HG03457 (cell line): Measurements from ENCODE around the gene NCOA1.
"Not testable (repeated sequence)": the region's sequence is repeated elsewhere in the genome, so short reads cannot be mapped to it uniquely, and the experiment has no call there.

Experiments
- ATAC-seq: cut with Tn5 transposase; IDR thresholded peaks from one replicate; pipeline ENCODE4 v1.9.1; 2021; ENCODE audit warnings: moderate number of reproducible peaks; ENCODE audit not compliant: unreplicated experiment

Gene NCOA1

GRCh38 chr2:24473626-24474025, 17.4 kb upstream of the NCOA1 start:
- ATAC-seq: no peak

- no peak for ATAC-seq
These were observed 17.0 kb upstream of the NCOA1 start for GRCh38 chr2:24474053-24474452.

DNA sequence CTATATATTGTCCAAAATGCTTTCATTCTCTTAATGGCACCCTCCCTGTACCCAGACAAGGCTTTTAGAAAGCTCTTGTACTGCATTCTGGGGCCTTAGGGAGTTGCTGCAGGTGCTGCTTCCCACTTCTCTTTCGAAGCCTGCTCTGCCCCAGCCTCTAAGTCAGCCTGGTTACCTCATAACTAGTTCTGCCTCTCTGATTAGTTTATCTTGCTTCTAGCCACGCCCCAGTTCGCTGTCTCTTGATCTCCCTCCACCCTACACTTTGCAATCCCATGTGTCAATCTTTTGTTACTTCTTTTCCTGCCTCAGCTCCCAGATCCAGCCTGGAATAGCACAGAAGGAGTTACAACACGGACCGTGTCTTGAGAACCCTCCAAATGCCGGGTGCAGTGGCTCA, 13.8 kb upstream of the NCOA1 start:
- ATAC-seq: no peak

- no peak for ATAC-seq
These were observed 12.8 kb upstream of the NCOA1 start for GRCh38 chr2:24478243-24478642.

DNA sequence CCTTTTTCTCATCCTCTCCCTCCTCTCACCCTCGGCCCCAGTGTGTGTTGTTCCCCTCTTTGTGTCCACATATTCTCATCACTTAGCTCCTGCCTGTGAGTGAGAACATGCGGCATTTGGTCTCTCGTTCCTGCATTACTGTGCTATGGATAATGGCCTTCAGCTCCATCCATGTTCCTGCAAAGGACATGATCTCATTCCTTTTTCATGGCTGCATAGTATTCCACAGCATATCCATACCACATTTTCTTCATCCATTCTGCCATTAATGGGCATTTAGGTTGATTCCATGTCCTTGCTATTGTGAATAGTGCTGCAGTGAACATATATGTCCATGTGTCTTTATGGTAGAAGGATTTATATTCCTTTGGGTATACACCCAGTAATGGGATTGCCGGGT, 10.8 kb upstream of the NCOA1 start:
- ATAC-seq: no peak

DNA sequence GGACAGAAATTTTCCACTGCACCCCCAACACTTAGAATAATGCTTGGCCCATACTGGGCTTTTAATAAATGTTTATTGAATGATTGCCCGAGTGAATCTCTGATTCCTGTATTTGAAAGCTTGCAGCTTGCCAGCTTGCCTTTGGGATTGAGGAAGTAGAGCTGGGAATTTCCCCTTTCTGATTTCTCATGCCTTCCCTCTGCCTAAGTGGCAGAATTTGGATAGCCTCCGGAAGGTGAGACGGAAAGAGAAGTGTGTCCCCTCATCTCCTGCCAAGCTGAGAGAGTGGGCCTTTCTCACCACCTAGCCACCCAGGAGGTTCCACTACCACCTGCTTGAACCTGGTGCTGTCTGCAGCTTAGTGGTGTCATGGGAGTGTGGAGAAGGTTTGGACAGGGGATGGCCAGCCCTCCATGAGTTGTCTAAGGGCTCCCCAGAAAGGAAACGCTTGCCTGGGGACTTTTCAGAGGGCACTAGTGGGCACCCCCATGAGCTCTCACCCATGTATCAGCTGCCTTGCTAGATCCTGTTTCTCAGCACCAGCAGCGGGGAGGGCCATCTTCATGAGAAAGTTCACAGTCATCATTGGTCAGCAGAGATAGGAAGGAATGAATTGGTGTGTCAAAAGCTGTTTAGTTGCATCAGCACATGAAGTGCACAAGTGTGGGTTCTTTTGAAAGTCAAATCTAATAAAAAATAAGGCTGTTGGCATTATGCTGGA, 8.6 kb upstream of the NCOA1 start:
- no peak for ATAC-seq

DNA sequence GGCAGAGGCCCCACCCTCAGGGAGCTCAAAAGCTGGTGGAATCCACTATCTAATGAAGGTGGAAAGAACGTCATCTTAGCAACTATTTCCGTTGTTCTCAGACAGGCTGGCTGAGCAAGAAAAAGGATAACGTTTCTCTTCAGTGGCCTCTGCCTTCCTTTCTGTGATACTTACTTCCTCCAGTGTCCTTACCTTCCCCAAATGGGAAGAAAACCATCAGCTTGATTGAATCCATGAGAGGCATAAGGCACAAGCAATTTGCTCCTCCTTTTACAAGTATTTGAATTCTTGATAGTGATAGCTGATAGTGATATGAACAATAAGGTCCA, 8.1 kb upstream of the NCOA1 start:
- no peak for ATAC-seq

GRCh38 chr2:24484677-24485076, 6.4 kb upstream of the NCOA1 start:
- not testable (repeated sequence) for ATAC-seq

- no peak for ATAC-seq
These were observed 5.9 kb upstream of the NCOA1 start for GRCh38 chr2:24485197-24485596.

DNA sequence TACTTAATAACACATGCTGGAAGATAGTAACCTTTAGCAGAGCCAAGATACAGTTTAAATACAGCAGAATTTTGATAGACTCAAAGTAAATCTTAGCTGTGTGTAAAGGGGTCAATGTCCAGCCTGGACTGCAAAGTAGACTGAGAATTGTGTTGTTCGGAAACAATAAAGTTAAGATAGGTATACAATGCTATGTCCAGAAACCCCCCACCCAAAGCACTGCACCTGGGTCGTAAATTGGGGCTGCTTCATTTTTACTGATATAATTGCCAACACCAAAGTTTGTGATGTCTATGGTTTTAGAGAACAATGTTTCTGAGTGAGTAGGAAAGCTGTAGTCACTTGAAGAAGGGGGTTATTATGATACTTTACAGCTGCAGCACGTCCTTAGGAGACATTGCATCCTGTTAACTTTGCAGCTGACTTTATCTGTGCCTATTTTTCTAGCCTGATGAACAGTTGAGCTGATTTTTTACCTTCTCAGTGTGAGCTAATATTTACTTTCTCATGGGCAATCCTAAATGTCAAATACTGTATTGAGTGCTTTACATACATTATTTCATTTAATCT, 4.3 kb upstream of the NCOA1 start:
- no peak for ATAC-seq

DNA sequence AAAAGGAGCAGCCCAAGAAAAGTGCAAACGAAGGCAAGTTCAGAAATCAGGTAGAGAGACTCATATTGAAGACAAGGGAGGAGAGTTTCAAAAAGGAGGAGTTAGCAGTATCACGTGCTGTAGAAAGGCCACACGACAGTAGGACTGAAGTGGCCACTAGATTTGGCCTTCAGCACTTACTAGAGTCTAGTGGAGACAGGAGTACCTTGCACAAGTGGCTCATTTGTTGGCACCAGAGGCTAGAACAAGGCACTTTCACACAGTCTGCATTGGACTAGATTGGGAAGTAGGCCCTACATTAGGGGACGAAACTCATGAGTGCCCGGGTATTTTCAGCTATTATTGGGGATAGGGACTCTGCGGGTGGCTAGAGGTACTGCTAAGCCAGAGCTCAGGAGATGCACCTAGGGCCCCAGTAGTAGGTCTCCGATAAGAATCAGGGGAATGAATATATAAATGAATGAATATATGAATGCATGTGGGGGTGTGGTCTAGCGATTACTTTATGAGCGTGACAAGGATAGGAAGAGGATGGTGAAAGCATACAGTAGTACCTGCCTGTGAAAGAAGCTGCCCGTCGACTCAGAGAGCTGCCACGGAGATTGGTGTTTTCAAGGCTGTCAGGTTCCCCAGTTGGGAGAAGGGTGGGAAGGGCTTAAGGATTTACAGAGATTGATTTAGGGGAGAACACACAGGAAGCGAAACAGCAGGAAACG, 1.4 kb upstream of the NCOA1 start:
- ATAC-seq: no peak

DNA sequence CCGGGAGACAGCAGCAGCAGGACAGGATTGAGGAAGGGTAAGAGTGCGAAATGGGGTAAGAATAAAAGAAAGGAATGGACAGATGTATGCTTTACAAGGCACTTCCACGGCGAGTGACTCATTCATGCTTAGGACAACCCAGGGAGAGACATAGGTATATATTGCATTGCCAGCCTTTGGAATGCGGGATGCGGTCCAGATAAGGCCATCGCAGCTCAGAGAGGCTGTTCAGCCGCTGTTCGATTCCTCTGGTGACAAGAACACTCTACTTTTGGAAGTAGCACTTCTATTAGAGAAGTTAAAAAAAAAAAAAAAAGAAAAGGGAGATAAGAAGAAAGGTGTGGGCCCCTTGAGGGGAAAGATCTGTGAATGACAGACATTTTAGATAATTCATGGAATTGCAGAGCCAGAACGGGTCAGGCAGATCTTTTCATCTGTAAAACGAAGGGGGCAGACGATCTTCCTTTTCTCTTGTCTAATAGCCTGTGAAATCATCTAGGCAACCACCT, 819 bp upstream of the NCOA1 start:
- no peak for ATAC-seq

DNA sequence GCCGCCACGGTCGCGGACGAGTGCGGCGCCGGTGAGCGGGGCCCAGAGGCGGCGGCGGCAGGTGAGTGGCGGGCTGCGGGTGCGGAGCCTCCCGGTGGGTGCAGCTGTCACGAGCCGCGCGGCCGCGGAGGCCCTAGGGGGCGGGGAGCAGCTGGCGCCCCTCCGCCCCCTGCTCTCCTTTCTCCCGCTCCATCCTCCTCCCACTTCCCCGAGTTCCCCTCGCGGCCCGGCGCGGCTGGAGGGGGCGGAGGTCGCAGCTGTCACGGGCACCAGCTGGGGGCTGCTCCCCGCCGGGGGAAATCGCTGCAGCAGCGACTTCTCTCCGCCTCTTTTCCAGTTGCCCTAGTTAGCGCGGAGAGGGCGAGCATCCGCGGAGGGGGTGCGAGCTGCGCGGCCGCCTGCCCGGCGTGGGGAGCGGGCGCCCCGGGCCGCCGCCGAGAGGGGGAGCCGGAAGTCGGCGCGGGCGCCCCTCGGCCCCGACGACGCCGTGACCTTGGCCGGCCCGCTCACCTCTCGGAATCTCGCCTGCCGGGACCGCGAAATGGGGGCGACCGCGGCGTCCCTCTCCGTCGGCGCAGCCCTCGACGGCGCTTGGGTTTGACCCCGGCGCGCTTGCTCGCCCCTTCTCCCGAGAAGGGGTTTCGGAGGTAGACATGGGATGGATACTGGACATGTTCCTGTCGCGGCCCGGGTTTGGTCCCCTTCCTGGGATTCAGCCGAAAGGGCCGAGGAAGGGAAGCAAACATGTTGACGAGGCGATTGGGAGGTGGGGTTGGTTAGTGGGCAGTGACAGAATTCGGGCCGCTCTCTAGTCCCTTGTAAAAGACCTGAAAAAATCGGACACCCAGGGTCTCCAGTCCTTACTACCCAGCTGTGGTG, 727 bp downstream of the NCOA1 start:
- ATAC-seq: no peak

DNA sequence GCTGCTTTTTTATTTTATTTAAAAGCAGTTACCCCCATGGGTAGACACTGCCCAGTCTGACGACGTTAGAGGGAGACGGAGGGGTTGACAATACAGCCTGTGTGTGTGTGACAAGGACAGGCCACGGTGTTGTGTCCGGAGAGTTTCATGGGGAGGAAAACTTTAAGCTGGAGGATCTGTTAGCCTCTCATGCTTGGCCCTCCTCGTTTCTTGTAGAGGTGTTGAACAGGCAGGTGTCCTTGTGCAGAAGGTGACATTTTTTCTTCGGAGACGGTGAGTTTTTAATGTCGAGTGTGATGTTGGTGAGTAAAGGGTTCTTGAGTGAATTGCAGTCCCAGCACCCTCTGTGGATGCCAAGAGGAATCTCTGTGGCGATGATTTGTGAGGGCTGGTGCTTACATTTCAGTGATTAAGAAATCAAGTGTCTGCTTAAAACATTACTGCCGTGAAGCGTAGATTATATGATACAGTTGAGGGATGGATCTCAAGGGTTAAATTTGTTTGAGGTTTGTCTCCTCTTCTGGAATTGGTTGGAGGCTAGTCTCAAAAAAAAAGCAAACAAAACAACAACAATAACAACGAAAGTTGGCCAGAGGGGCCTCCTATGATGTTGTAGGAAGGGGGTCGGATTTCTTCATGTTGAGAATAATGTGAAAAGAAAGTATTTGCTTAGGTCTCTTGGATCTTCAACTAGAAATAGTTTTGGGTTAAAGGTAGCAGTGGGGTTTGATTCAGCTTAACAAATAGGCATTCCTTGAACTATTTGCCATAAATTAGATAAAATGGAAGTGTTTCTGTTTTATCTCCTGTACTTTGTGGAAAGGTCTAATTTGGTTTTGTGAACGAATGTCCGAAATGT, 1.6 kb downstream of the NCOA1 start:
- ATAC-seq: no peak

GRCh38 chr2:24493713-24494112, 2.7 kb downstream of the NCOA1 start:
- ATAC-seq: no peak

GRCh38 chr2:24494410-24494809, 3.4 kb downstream of the NCOA1 start:
- no peak for ATAC-seq

DNA sequence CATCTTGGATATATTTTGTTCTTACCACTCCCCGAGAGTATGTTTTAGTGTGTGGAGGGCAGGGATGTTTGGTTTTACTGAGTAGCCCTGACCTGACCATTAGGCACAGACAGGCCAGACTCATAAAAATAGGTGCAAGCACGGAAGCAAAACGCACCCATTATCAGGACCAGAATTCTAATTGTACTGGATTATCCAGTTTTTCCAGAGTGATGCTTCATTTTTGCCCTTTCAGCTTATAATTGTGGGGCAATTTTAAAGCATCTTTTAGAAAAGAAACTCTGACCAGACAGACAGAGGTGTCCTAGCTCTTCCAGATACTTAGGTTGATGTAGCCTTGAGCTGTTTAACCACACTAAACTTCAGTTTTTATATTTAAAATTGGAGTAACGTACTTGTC, 4.4 kb downstream of the NCOA1 start:
- no peak for ATAC-seq

DNA sequence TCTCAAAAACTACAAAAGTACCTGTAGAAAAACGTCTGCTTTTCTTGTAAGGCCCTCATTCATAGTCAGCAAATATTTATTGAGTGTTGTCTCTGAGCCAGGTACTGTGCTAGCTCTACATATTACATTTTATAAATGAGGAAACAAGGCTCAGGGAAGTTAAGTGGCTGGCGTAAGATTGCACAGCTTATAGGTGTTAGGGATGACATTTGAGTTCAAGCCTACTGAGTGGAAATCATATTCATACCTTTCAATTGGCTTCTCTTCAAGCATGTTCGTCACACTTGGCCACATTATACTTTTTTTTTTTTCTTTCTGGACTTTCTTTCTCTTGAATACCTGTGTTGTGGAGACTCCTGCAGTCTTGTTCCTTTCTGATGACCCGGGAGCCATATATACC, 5.9 kb downstream of the NCOA1 start:
- ATAC-seq: no peak

- no peak for ATAC-seq
These were observed 6.6 kb downstream of the NCOA1 start for GRCh38 chr2:24497685-24498084.

DNA sequence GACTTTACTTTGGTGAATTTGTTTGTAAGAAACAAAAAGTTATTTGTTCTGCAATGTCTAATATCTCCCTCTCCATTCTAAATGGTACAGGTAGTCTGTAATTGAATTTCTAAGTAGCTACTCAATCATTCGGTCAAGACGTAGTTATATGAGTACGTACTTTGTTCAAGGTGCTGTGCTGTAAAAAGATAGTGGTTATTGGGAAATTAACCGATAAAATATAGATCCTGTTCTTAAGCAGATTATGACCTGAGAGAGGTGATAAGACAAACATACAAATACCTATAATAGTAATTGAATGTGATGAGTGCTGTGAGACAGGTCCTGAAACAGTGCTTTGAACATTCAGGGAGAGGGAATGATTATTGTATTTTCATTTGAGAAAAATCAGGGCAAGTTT, 7.1 kb downstream of the NCOA1 start:
- ATAC-seq: no peak
